ENCODE results near the gene GIMAP2.

GRCh38 chr7:150721970-150722373 lies 36.5 kb downstream of the GIMAP2 start:
- no peak for TF ChIP-seq GATA2 (IDR thresholded peaks at IDR 0.05; ENCODE audit: low read depth, low read length)
- TF ChIP-seq GATA3 (IDR thresholded peaks at IDR 0.05; ENCODE audit: low read depth, low read length): no peak

Data from SH-SY5Y (cell line).